ENCODE measurements around the gene RREB1.

The RREB1 gene

DNA sequence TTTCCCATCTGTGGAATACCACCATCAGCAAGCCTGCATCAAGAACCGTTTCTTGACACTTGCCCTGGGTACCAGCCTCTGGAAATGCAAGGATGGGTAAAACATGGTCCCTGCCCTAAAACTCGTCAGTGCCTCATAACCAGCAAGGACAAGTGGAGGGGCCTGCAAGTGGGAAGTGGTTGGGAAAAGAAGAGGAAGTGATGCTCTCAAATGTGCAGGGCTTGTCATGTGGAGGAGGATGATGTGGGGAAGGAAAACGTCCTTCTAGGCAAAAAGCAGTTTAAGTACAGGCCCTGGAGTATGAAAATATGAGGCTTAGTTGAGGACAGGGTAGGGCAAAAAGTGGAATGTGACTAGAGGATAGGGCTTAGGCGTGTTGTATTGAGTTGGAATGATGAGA is 19.0 kb downstream of the RREB1 start:
- Histone ChIP-seq H3K9ac (ENCODE audit: low read depth, low read length) (no peak overlapping the region), H3K27me3 (ENCODE audit: insufficient read depth, low read length, poor library complexity) (no peaks in the 10 kb centered on the region), H3K4me3 (ENCODE audit: low read depth in 1 of 2, low read length in 2 of 2) (no peak overlapping the region), H4K20me1 (ENCODE audit: insufficient read depth, low read length) (peaks cover 67% of the 10 kb centered on the region), H3K27ac (ENCODE audit: low read length) (no peak overlapping the region), H3K79me2 (ENCODE audit: insufficient read depth, low read length) (peaks cover 96% of the 10 kb centered on the region), H3K4me1 (ENCODE audit: insufficient read depth, low read length) (peaks cover 20% of the 10 kb centered on the region), H3K4me2 (ENCODE audit: insufficient read depth, low read length) (no peak overlapping the region), H3K36me3 (ENCODE audit: insufficient read depth, low read length) (peaks cover 28% of the 10 kb centered on the region), H3K9me3 (ENCODE audit: insufficient read depth, low read length, severe bottlenecking) (no peaks in the 10 kb centered on the region), H2AFZ (ENCODE audit: low read depth, low read length) (no peak overlapping the region)
- DNase-seq = no peak
- ATAC-seq (ENCODE audit: insufficient read depth, low read depth) = no peak
- TF ChIP-seq EZH2 (IDR thresholded peaks at IDR 0.05; ENCODE audit: borderline replicate concordance, low read depth, low read length, severe bottlenecking) = no peak
- TF ChIP-seq, protein P1, sequence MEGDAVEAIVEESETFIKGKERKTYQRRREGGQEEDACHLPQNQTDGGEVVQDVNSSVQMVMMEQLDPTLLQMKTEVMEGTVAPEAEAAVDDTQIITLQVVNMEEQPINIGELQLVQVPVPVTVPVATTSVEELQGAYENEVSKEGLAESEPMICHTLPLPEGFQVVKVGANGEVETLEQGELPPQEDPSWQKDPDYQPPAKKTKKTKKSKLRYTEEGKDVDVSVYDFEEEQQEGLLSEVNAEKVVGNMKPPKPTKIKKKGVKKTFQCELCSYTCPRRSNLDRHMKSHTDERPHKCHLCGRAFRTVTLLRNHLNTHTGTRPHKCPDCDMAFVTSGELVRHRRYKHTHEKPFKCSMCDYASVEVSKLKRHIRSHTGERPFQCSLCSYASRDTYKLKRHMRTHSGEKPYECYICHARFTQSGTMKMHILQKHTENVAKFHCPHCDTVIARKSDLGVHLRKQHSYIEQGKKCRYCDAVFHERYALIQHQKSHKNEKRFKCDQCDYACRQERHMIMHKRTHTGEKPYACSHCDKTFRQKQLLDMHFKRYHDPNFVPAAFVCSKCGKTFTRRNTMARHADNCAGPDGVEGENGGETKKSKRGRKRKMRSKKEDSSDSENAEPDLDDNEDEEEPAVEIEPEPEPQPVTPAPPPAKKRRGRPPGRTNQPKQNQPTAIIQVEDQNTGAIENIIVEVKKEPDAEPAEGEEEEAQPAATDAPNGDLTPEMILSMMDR (IDR thresholded peaks at IDR 0.05; ENCODE audit: borderline replicate concordance, extremely low read depth, low read length, poor library complexity, severe bottlenecking) = no peak

DNA sequence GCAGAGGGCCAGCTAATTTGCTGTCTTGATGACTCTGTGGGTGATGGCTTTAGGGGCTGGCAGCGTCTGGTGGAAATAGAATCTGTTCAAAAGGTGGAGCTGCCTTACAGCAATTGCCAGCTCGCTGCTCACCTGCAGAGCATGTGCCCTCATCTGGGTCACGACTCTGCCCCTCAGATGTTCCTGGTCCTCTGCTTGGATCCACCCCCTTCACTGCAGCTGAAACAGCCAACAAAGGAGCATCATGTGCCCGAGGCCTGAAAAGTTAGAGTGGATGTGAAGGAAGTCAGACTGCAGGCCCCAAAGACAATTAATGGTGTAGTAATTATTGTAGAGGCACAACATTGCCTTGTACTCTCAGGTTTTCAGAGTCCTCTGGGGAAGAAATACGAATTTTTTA is 19.9 kb downstream of the RREB1 start:
- Histone ChIP-seq H3K36me3 (ENCODE audit: insufficient read depth, low read length) (peaks cover 25% of the 10 kb centered on the region), H2AFZ (ENCODE audit: low read depth, low read length) (no peak overlapping the region), H3K27me3 (ENCODE audit: insufficient read depth, low read length, poor library complexity) (no peaks in the 10 kb centered on the region), H3K79me2 (ENCODE audit: insufficient read depth, low read length) (peaks cover 94% of the 10 kb centered on the region), H3K4me2 (ENCODE audit: insufficient read depth, low read length) (no peak overlapping the region), H3K9ac (ENCODE audit: low read depth, low read length) (no peak overlapping the region), H3K27ac (ENCODE audit: low read length) (no peak overlapping the region), H3K4me1 (ENCODE audit: insufficient read depth, low read length) (peaks cover 20% of the 10 kb centered on the region), H3K4me3 (ENCODE audit: low read depth in 1 of 2, low read length in 2 of 2) (no peak overlapping the region), H4K20me1 (ENCODE audit: insufficient read depth, low read length) (peaks cover 69% of the 10 kb centered on the region), H3K9me3 (ENCODE audit: insufficient read depth, low read length, severe bottlenecking) (no peaks in the 10 kb centered on the region)
- DNase-seq = no peak
- TF ChIP-seq, protein P1 (IDR thresholded peaks at IDR 0.05; ENCODE audit: borderline replicate concordance, extremely low read depth, low read length, poor library complexity, severe bottlenecking) = no peak
- TF ChIP-seq EZH2 (IDR thresholded peaks at IDR 0.05; ENCODE audit: borderline replicate concordance, low read depth, low read length, severe bottlenecking) = no peak
- no peak for ATAC-seq (ENCODE audit: insufficient read depth, low read depth)

DNA sequence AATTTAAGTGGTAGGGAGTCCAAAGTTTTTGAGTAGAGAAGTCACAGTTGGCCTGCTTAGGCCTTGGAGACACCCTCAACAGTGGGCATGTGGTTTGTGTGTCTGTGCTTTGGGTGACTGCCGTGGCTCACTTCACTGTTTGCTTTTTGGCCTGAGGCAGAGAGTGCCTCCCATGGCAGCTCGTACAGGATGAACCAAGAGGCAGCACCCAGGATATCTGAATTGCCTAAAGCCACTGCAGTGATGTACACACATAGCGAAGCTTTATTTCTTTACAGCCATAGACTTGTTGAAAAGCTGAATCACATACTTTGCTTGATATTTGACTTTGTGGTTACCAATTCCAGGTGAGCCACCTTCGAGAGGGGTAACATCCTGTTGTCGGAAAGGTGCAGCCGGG is 21.6 kb downstream of the RREB1 start:
- TF ChIP-seq, protein P1 (IDR thresholded peaks at IDR 0.05; ENCODE audit: borderline replicate concordance, extremely low read depth, low read length, poor library complexity, severe bottlenecking) = no peak
- no peak for TF ChIP-seq EZH2 (IDR thresholded peaks at IDR 0.05; ENCODE audit: borderline replicate concordance, low read depth, low read length, severe bottlenecking)
- Histone ChIP-seq H3K4me1 (ENCODE audit: insufficient read depth, low read length) (peaks cover 20% of the 10 kb centered on the region), H4K20me1 (ENCODE audit: insufficient read depth, low read length) (peaks cover 68% of the 10 kb centered on the region), H3K27me3 (ENCODE audit: insufficient read depth, low read length, poor library complexity) (no peaks in the 10 kb centered on the region), H3K27ac (ENCODE audit: low read length) (no peak overlapping the region), H3K4me2 (ENCODE audit: insufficient read depth, low read length) (no peak overlapping the region), H3K9ac (ENCODE audit: low read depth, low read length) (no peak overlapping the region), H3K36me3 (ENCODE audit: insufficient read depth, low read length) (peaks cover 25% of the 10 kb centered on the region), H3K4me3 (ENCODE audit: low read depth in 1 of 2, low read length in 2 of 2) (no peak overlapping the region), H3K79me2 (ENCODE audit: insufficient read depth, low read length) (peaks cover 95% of the 10 kb centered on the region), H2AFZ (ENCODE audit: low read depth, low read length) (no peak overlapping the region), H3K9me3 (ENCODE audit: insufficient read depth, low read length, severe bottlenecking) (no peaks in the 10 kb centered on the region)
- no peak for DNase-seq
- 0 out of 3 replicates have a peak, but pooled peaks have one; percentile 8 for ATAC-seq (ENCODE audit: insufficient read depth, low read depth)
